Activated CD4-positive, alpha-beta memory T cell treated with anti-CD3 and anti-CD28 coated beads for 36 hours (primary cell): Measurements from ENCODE around the gene GRID2IP. TPM values are rescaled to one million over a fixed set of nuclear protein-coding genes. Genes with fewer than 3 reads are reported as not detected.

Experiments used
- CTCF ChIA-PET: fragments of 350-600 bp; sonication (Branson Sonifier 250); formaldehyde crosslinking; loops from one replicate; lab custom pipeline; 2021; ENCODE audit warnings: antibody characterized with exemption, inconsistent platforms; lab: Charles Lee
- POLR2A ChIA-PET: fragments of 350-600 bp; sonication (Branson Sonifier 250); formaldehyde crosslinking; loops from one replicate; lab custom pipeline; 2021; ENCODE audit warnings: antibody characterized with exemption; lab: Charles Lee
- DNase-seq: peaks from one replicate; pipeline ENCODE4 v3.0.0-alpha.2; 2020
- H3K27ac Mint-ChIP-seq: one replicate; pipeline ENCODE4 v1.8.0; 2021; ENCODE audit warnings: mixed read lengths
- H3K27me3 Mint-ChIP-seq: one replicate; pipeline ENCODE4 v1.8.0; 2021; ENCODE audit warnings: mixed read lengths
- H3K36me3 Mint-ChIP-seq: one replicate; pipeline ENCODE4 v1.8.0; 2021; ENCODE audit warnings: mixed read lengths
- H3K4me1 Mint-ChIP-seq: one replicate; pipeline ENCODE4 v1.8.0; 2021; ENCODE audit warnings: low read depth, mixed read lengths
- H3K4me3 Mint-ChIP-seq: one replicate; pipeline ENCODE4 v1.8.0; 2021; ENCODE audit warnings: mild to moderate bottlenecking, mixed read lengths
- H3K9me3 Mint-ChIP-seq: one replicate; pipeline ENCODE4 v1.8.0; 2021; ENCODE audit warnings: mixed read lengths
- intact Hi-C: fragments of 100-400 bp; cut with micrococcal nuclease; formaldehyde crosslinking; loops from one replicate; pipeline ENCODE4 v1.15.1; 2023
- total RNA-seq, 2 experiments: library from RNA; stranded (reverse); gene quantifications; one replicate each; pipeline ENCODE4 v1.2.3, GENCODE V29; 2021

Gene GRID2IP
- total RNA-seq, 2 experiments from 2014 or later: 0.19 to 0.21 TPM

DNA sequence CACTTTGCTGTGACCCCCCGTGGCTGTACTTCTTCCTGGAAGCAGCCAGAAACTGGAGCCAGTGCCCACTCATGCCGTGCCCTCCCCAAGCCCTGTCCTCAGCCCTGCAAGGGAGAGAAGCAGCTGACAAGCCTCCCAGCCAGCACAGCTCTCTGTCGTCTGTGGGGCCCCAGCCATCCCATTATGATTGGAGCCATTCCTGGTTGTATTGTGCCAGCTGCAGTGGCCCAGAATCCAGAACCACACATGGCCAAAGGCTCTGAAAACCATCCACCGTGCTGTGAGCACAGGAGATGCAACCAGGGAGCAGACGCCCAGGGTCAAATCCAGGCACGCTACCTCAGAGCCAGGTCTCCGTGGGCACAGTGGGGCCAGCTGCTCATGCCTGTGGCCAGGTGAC is 18.7 kb downstream of the GRID2IP start:
- Mint-ChIP-seq H3K27ac (no peak overlapping the region), H3K27me3 (peaks cover 36% of the 10 kb centered on the region), H3K4me3 (no peak overlapping the region), H3K36me3 (no peaks in the 10 kb centered on the region), H3K4me1 (peaks cover 10% of the 10 kb centered on the region), H3K9me3 (no peaks in the 10 kb centered on the region)
- DNase-seq: no peak
- ChIA-PET POLR2A (no interaction called here), CTCF (interaction anchor here (0.9 to 1.8 kb wide), 3 partner anchors 17 to 42 kb away, joined by 3 to 6 read pairs (median 4); no protein-coding TSS in a partner anchor)
- intact Hi-C loops: no loop called here

DNA sequence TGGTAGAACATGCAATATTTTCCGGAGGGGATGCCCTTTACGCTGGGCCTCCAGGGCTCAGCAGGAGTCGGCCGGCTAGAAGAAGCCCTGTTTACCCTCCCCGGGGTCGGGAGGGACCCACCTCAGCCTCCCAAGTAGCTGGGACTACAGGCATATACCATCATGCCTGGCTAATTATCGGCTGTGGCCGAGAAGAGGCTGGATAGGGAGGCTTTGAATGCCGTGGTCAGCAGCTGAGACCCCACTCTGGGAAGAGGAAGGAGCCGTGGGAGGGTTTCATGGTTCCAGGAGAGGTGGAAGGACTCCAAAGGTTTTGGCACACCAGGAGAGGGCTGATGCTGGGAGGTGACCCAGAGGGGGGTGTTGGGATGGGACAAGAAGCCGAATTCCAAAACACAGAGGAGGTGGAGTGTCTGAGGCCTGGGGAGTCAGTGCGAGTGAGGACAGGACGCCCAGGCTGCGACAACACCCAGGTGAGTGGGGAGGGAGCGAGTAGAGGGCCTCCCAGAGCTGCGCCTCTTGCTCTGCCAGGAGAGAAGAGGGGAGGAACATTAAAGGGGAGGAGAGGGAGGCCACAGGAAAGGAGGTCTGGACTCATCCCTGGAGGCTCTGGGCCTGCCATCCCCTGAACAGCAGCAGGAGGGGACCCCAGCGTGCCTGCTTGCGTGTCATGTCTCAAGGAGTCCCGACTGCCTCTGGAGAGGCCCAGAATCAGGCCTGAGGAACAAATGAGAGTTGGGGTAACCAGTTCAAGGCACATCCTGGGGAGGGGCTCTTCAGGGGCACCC is 19.6 kb downstream of the GRID2IP start:
- no peaks in the 10 kb centered on the region for H3K9me3 Mint-ChIP-seq
- H3K4me3 Mint-ChIP-seq: peak overlapping the region; percentile 61
- intact Hi-C loops: no loop called here
- peaks cover 43% of the 10 kb centered on the region for H3K27me3 Mint-ChIP-seq
- no peak overlapping the region for H3K27ac Mint-ChIP-seq
- POLR2A ChIA-PET: no interaction called here
- DNase-seq: no peak
- no peaks in the 10 kb centered on the region for H3K36me3 Mint-ChIP-seq
- CTCF ChIA-PET: interaction anchor here (1.0 to 1.8 kb wide), 5 partner anchors 16 to 677 kb away, joined by 3 to 6 read pairs (median 3); no protein-coding TSS in a partner anchor
- H3K4me1 Mint-ChIP-seq: peaks cover 16% of the 10 kb centered on the region

DNA sequence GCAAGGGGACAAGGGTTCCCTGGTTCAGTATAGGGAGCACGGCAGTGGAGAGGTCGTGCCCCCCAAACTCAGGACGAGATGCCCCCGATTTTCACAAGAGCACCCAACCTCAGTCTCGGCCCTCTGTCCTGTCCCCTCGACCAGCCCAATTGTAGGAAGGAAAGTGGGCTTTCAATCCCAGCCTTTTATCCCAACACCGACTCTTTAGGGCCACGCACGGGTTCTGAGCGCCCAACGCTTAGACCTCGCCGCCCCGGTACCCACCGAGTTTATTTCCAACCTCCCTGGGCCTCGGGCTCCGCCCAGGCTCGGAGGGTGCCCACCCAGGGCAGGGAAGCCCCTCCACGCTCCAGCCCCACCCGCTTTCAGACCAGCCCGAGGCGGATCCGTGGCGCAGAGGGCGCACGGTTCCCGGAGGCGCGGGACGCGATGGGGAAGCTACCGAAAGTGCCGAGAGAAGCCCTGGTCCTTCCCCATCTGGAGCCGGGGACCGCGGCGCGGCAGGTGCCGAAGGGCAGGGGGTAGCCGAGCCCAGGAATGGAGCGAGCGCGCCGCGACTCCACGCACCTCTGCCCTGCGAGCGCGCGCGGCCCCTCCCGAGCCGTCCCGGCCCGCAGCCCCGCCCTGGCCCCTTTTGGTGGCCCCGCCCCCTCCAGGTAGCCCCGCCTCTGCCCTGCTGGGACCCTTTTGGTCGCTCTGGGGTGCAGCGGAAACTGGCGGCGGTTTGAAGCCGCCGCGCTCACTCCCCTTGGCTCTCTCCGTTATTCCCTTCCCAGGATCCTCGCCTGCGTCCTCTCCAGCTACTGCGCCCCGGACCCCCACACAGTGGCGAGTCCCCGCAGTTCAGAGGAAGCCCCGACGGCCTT is 20.4 kb downstream of the GRID2IP start:
- intact Hi-C loops: no loop called here
- Mint-ChIP-seq H3K36me3 (no peaks in the 10 kb centered on the region), H3K27me3 (peaks cover 45% of the 10 kb centered on the region), H3K4me1 (peaks cover 16% of the 10 kb centered on the region), H3K27ac (no peak overlapping the region), H3K9me3 (no peaks in the 10 kb centered on the region), H3K4me3 (peak overlapping the region; percentile 61)
- DNase-seq: peak; percentile 68
- ChIA-PET POLR2A (no interaction called here), CTCF (interaction anchor here (1.0 to 1.2 kb wide), 3 partner anchors 28 to 676 kb away, joined by 3 read pairs; no protein-coding TSS in a partner anchor)

DNA sequence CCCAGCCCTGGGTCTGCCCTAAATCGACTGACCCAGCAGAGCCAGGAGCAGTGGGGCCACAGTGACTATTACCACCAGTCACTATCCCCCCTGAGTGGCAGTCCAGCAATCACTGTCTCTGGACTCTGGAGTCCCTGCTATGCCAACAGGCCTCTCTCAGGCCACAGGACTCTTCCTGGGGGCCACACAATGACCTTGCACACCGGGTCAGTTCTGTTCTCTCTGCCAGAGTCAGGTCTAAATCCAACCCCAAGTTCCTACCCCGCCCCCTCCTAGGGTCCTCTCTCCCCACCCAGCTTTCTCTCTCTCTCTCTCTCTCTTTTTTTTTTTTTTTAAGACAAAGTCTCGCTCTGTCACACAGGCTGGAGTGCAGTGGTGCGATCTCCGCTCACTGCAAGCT is 21.6 kb downstream of the GRID2IP start:
- Mint-ChIP-seq H3K27me3 (peaks cover 42% of the 10 kb centered on the region), H3K9me3 (no peaks in the 10 kb centered on the region), H3K36me3 (no peaks in the 10 kb centered on the region), H3K27ac (no peak overlapping the region), H3K4me3 (no peak overlapping the region), H3K4me1 (peaks cover 16% of the 10 kb centered on the region)
- intact Hi-C loops: no loop called here
- CTCF ChIA-PET: interaction anchor here (1.9 kb wide), 1 partner anchor 14 kb away, joined by 6 read pairs; no protein-coding TSS in a partner anchor
- POLR2A ChIA-PET: no interaction called here
- DNase-seq: no peak

DNA sequence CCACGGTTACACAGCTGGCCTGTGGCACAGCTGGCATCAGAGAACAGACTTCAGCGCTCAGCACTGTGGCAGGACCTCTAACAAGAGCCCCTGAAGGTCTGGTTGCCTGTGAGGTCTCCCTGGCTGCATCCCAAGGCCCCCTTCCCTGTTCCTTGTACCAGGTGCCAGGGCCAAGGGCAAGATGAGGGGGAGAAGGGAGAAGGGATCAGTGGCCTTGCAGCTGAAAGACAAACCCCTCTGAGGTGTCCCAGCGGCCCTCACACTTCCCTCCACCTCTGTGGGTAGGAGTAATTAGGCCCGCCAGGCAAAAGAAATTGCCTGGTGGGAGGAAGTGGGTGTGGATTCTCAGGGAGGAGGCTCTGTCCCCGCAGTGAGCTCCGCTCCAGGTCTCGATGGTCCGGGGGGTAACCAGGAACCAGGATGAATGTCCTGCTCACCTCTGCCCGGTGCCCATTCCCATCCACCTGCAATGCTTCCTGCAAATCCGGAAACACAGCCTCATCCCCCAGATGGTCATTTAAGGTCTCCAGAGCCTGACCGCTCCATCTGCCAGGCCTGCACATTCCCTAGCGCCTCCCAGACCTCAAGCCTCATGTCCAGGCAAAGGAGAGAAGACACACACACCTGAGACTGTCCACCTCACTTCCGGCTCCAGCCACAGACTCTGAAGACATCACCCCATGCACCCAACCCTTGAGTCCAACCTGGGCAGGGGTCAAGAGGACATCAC is 22.7 kb downstream of the GRID2IP start:
- no peak overlapping the region for H3K4me3 Mint-ChIP-seq
- CTCF ChIA-PET: interaction anchor here (0.9 to 1.9 kb wide), 4 partner anchors 13 to 62 kb away, joined by 4 to 7 read pairs (median 5); partner anchors contain the start of gene INTS15
- no peak overlapping the region for H3K27ac Mint-ChIP-seq
- POLR2A ChIA-PET: no interaction called here
- peaks cover 9% of the 10 kb centered on the region for H3K4me1 Mint-ChIP-seq
- DNase-seq: no peak
- H3K27me3 Mint-ChIP-seq: peaks cover 40% of the 10 kb centered on the region
- no peaks in the 10 kb centered on the region for H3K9me3 Mint-ChIP-seq
- H3K36me3 Mint-ChIP-seq: no peaks in the 10 kb centered on the region
- intact Hi-C loops: no loop called here

DNA sequence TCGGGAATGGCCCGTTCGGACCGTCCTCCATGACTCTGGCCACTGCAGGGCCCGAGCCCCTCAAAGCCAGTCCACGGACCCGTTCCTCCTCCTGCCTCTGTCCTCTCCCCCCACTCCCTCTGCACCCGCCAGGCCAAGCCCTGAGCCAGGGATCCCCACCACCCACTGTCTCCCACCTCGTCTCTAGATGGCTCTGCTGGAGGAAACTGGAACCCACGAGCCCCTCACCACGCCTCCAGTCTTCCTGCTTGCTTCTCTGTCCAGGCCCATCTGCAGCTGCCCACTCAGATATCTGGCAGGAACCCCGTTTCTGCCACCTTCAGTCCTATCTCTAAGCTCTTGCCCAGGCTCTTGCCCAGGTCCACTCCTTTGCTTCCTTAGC is 24.3 kb downstream of the GRID2IP start:
- Mint-ChIP-seq H3K27me3 (peaks cover 39% of the 10 kb centered on the region), H3K36me3 (no peaks in the 10 kb centered on the region), H3K4me1 (peaks cover 9% of the 10 kb centered on the region), H3K9me3 (no peaks in the 10 kb centered on the region), H3K4me3 (peak overlapping the region; percentile 9), H3K27ac (no peak overlapping the region)
- CTCF ChIA-PET: interaction anchor here (1.0 to 1.7 kb wide), 4 partner anchors 8 to 80 kb away, joined by 3 to 5 read pairs (median 4); no protein-coding TSS in a partner anchor
- no peak for DNase-seq
- intact Hi-C loops: no loop called here
- POLR2A ChIA-PET: no interaction called here

DNA sequence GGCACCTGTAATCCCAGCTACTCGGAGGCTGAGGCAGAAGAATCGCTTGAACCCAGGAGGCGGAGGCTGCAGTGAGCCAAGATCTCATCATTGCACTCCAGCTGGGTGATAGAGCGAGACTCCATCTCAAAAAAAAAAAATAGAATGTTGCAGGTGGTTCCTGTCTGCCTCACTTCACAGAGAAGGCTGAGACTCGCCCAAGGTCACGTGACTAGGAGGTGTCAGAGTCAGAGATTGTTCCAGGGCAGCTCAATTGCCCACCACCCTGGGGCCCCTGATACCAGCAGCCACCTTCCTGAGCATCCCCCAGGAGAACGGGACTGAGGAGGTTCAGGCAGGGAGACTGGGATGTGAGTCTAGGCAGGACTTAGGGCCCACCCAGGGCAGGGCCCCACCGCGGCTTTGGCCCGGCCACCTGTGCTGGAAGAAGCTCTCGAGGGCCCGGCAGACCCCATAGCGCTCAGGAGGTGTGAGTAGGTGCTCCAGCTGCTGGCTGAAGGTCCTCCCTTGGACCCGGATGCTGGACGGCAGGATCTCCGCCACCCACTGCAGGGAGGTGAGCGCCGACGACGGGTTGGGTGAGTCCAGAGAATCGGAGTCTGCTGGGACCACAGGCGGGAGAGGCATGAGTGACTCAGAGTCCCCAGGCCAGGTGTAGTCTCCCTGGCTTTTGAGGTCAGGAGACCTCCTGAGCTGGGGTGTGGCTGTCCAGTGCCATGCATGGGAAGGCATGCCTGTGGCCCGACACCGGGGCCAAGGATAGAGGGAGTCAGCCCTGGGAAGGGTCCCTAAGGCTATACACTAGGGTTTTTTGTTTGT is 30.9 kb downstream of the GRID2IP start:
- H3K27me3 Mint-ChIP-seq: peaks cover 3% of the 10 kb centered on the region
- no peak overlapping the region for H3K27ac Mint-ChIP-seq
- intact Hi-C loops: no loop called here
- H3K4me3 Mint-ChIP-seq: no peak overlapping the region
- no peak for DNase-seq
- H3K9me3 Mint-ChIP-seq: no peaks in the 10 kb centered on the region
- ChIA-PET CTCF (interaction anchor here (0.6 to 3.0 kb wide), 2 partner anchors 39 to 50 kb away, joined by 3 to 13 read pairs; no protein-coding TSS in a partner anchor), POLR2A (interaction anchor here (0.6 kb wide), 1 partner anchor 9 kb away, joined by 3 read pairs; no protein-coding TSS in a partner anchor)
- H3K36me3 Mint-ChIP-seq: no peaks in the 10 kb centered on the region
- peaks cover 6% of the 10 kb centered on the region for H3K4me1 Mint-ChIP-seq

DNA sequence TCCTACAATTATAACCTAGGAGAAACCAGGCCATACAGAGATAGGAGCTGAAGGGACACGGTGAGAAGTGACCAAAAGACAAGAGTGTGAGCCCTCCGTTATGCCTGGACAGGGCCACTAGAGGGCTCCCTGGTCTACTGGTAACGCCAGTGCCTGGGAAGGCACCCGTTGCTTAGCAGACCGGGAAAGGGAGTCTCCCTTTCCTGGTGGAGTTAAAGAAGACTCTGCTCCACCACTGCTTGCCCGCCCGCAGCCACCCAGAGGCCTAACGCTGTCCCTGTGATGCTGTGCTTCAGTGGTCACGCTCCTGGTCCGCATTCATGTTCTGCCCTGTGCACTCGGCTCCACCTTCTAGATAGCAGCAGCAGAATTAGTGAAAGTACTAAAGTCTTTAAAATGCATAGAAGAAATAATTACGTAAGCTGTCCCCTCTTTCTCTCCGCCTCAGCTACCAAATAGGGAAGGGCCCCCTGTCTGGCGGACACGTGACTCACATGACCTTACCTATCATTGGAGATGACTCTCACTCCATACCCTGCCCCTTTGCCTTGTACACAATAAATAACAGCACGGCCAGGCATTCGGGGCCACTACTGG is 34.8 kb downstream of the GRID2IP start:
- ChIA-PET POLR2A (no interaction called here), CTCF (interaction anchor here (0.6 to 4.2 kb wide), 19 partner anchors 9 to 660 kb away, joined by 3 to 33 read pairs (median 4); partner anchors contain the start of genes INTS15 and ZDHHC4)
- intact Hi-C loops: loop anchor here (1.0 to 5.0 kb wide), 2 partner anchors 43 to 341 kb away; no protein-coding TSS in a partner anchor
- peaks cover 6% of the 10 kb centered on the region for H3K4me1 Mint-ChIP-seq
- H3K36me3 Mint-ChIP-seq: no peaks in the 10 kb centered on the region
- H3K27me3 Mint-ChIP-seq: no peaks in the 10 kb centered on the region
- H3K9me3 Mint-ChIP-seq: no peaks in the 10 kb centered on the region
- H3K4me3 Mint-ChIP-seq: peak overlapping the region; percentile 61
- peak; percentile 79 for DNase-seq
- no peak overlapping the region for H3K27ac Mint-ChIP-seq

DNA sequence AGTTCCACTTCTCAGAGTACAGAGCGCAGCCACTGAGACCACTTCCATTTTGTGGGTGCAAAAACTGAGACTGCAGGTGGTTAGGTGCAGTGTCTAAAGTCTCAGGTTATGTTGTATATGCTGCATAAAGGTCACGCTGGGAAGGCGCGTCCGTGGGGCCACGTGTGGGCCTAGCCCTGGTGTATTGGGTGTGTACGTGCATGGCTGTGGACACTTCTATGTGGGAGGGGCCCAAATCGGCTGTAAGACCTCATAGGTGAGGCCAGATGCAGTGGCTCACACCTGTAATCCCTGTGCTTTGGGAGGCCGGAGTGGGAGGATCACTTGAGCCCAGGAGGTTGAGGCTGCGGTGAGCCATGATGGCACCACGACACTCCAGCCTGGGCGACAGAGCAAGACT is 37.7 kb downstream of the GRID2IP start:
- intact Hi-C loops: no loop called here
- ChIA-PET POLR2A (no interaction called here), CTCF (interaction anchor here (1.0 to 4.2 kb wide), 2 partner anchors 46 to 61 kb away, joined by 3 to 33 read pairs; no protein-coding TSS in a partner anchor)
- H3K27me3 Mint-ChIP-seq: no peaks in the 10 kb centered on the region
- H3K27ac Mint-ChIP-seq: no peak overlapping the region
- no peaks in the 10 kb centered on the region for H3K36me3 Mint-ChIP-seq
- peaks cover 6% of the 10 kb centered on the region for H3K4me1 Mint-ChIP-seq
- no peak for DNase-seq
- H3K9me3 Mint-ChIP-seq: no peaks in the 10 kb centered on the region
- no peak overlapping the region for H3K4me3 Mint-ChIP-seq

DNA sequence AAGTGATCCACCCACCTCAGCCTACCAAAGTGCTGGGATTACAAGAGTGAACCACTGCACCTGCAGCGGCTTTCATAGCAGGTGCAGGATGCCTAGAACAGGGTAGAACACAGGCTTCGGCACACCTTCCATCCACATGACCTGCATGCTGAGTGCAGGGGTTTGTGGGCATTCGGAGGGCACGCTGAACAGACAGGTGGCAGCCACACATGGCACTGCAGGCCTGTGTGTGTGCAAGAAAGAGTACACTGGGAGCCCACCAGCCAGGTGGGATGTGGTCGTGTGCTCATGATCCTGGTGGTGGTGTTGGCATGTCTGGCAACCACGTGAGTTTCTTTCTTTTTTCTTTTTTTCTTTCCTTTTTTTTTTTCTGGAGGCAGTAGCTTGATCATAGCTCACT is 38.4 kb downstream of the GRID2IP start:
- Mint-ChIP-seq H3K4me3 (no peak overlapping the region), H3K27me3 (no peaks in the 10 kb centered on the region), H3K9me3 (no peaks in the 10 kb centered on the region), H3K4me1 (peaks cover 6% of the 10 kb centered on the region), H3K36me3 (no peaks in the 10 kb centered on the region), H3K27ac (no peak overlapping the region)
- POLR2A ChIA-PET: no interaction called here
- DNase-seq: no peak
- CTCF ChIA-PET: interaction anchor here (0.6 to 1.0 kb wide), 2 partner anchors 46 to 208 kb away, joined by 3 to 6 read pairs; no protein-coding TSS in a partner anchor
- intact Hi-C loops: no loop called here
